Measurements from ENCODE around the gene GANC.

The GANC gene

DNA sequence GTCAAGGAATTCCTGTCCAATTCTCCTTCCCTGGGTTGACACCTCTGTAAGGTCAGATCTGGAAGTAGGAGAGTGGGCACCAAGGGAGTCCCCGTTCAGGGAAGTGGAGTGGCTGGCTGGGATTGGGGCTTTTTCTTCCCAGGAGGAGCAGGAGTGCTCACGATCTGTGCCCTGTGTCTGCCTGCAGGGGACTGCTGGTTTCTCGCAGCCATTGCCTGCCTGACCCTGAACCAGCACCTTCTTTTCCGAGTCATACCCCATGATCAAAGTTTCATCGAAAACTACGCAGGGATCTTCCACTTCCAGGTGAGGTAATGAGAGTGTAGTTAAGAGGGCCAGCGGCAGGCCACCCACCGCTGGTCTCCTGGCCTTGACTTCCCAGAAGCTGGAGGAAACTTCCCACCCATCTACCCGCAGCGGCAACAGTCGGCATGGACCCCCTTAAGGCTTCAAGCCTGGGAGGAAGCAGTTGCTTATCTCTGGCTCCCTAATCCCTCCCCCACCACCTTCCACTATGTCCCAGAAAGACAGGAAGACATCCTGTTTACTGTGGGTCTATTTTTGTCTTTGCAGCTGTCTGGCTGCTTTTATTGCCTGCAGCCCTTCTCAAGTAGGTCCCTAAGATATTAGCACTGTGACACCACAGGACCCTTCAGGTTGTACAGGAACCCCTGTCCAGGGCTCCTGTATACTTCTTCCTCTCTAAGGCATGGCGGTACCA, 113.1 kb downstream of the GANC start:
- DNase-seq = no peak

DNA sequence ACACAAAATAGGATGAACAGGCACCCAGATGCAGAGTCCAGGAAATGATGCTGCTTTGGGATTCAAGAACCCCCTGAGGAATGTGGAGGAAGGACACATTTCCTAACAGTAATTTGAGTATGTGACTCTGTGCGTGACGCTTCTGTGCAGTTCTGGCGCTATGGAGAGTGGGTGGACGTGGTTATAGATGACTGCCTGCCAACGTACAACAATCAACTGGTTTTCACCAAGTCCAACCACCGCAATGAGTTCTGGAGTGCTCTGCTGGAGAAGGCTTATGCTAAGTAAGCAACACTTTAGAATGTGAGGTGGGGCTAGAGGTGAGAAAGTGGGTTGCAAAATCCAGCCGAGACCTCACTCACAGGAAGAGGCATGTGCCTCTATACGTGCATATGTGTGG, 114.6 kb downstream of the GANC start:
- DNase-seq = no peak

DNA sequence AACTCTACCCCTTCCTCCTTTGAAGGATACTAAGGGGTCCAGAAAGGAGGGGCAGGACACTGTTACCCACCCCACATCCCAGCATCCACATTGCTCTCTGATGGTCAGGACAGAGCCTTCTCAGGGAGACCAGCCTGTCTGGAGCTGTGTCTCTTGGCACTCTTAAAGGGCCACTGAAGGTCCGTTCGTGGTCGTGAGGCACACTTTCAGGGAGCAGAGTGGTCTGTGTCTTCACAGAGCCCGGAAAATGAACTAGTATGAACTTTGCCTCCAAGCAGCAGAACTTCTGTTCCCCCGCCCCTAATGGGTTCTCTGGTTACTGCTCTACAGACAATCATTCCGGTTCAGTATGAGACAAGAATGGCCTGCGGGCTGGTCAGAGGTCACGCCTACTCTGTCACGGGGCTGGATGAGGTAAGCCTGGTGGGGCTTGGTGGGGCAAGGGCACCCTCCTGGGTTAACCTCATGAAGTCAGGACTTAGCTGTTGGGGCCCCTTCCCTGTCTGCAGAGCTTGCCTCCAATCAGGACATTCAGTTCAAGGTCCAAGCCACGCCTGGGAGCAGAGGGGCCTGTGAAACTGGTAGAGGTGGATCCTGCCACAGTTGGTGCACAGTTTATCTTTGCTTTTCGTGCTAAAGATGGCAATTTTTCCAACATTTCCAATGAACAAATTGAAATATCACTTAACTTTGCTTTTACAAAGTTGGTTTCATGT, 119.5 kb downstream of the GANC start:
- DNase-seq = no peak

DNA sequence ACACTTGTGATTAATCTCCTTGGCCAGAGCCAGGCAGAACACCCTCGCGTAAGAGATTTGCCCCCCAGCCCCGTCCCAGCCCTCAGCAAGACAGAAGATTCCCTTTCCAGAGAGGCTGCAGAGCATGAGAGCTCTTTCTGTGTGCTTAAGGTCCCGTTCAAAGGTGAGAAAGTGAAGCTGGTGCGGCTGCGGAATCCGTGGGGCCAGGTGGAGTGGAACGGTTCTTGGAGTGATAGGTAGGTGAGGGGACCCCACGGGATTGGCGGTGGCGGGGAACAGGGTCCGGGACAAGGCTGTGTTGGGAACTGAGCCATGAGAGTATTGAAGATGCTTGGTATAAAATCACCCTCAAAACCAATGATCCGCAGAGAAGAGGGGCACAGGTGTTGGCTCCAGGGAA, 121.1 kb downstream of the GANC start:
- no peak for DNase-seq

DNA sequence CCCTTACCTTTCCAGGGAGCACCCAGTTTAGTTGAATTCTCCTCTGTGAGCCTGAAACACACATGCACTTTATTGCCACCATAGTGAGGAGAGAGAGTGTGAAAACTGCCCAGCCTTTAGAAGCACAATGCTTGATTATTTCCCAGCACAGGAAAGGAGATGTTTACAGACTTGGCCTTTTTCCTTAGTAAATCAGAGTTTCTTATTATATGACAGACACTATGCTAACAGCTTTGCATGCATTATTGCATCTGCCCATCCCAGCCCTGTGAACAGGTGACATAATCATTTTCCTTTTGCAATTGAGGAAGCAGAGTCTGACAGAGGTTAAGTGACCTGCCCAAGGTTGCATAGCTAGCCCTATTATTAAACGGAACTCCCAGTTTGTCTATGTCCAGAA, 122.8 kb downstream of the GANC start:
- DNase-seq = no peak

DNA sequence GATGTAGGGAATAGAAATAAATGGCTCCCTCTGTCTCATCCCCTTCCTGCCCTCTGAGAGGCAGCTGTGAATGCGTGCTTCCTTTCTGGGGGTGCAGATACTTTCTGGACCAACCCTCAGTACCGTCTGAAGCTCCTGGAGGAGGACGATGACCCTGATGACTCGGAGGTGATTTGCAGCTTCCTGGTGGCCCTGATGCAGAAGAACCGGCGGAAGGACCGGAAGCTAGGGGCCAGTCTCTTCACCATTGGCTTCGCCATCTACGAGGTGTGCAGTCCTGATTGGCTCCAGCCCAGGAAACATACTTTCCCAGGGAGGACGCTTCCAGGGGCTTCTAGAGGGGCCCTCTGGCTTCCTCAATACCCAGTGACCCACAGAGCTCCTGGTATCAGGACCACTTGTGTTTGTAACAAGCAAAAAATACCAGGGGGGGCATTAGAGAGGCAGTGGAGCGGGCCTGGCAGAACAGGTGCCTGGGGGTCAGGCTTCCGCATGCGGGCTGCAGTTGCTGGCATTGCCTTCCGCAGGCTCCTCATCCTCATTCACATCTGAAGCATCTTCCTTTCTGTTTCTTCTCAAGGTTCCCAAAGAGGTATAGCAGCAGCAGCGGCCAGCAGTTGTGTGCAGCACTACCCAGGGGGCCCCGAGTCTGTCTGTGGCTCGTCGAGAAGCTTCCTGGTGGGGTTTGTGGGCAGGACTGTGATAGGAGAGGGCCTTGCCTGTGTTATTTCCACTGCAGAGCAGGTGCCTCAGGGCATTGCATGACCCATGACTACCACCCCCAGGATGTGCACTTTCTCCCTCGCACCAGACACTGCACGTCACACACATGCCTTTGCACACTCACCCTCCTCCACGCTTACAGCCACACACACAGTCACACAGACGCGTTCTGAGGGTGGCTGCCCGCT, 128.8 kb downstream of the GANC start:
- no peak for DNase-seq

DNA sequence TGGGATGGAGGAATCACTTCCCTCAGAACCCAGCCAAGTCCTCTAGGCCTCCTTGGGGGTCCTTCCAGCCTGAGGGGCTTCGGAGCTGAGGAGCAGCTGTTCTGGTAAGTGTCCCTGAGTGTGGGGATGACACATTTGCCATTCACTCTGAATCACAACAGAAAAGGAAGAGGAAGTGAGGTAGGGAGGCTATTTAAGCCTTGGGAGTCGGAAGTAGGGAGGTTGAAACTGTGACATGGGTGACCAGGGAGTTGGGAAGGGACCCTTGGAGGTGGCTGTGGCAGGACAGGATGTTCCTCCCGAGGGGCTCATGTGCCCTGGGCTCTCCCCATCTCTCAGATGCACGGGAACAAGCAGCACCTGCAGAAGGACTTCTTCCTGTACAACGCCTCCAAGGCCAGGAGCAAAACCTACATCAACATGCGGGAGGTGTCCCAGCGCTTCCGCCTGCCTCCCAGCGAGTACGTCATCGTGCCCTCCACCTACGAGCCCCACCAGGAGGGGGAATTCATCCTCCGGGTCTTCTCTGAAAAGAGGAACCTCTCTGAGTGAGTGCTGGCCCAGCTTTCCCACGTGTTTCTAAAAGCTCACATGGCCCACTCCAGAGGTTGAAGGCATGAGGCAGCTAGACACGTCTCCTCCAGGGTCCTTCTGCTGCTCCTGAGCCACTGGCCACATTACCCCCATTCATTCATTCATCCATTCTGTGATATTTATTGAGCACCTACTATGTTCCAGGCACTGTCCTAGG, 129.6 kb downstream of the GANC start:
- no peak for DNase-seq

DNA sequence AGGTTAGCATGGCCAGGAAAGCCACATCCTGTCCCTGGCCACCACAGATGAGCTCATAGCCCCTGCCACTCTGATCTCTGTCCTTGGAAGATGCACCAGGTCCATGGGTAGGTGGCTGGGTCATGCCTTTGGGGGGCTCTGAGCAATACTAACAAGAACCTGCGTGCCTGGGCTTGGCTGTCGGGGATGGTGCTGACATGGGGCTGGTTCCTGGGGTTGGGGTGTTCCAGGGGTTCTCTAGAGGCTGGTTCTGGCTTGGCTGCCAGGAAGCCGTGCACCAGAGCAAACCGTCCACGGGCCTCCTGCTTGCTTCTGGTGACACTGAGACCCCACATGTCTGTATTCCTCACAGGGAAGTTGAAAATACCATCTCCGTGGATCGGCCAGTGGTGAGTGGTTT, 130.4 kb downstream of the GANC start:
- no peak for DNase-seq

DNA sequence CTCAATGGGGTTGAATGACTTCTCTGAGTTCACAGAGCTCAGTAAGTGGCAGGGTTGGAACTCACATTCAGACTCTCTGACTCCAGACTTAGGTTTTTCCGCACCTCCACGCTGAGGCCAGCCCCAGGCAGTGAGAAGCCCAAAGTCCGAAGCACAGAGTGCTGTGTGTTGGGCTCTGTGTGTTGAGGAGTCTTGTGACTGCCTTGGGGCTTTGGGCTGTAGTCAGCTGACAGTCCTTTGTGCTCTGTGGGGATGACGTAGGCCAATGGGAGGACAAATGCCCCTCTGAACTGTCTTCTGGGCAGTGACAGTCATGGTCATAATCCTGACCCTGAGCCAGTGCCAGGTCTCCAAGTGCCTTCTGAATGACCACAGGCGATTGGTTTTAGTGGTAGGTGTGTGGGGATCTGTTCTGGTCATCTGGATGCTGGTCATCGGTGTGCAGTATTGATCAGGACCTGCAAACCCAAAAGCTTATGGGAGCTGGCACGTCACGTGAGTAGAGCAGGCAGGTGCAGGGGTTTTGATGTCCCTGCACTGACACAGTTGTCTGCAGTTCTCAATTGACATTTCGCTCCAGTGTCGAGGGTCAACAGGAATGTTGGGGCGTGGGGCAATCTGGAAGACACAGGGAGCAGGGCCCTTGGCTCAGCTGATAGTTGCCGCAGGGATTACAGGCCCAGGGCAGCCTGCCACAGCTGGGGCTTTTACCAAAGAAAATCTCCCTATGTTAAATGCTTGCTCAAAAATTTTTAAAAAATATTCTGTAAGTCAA, 131.6 kb downstream of the GANC start:
- no peak for DNase-seq

DNA sequence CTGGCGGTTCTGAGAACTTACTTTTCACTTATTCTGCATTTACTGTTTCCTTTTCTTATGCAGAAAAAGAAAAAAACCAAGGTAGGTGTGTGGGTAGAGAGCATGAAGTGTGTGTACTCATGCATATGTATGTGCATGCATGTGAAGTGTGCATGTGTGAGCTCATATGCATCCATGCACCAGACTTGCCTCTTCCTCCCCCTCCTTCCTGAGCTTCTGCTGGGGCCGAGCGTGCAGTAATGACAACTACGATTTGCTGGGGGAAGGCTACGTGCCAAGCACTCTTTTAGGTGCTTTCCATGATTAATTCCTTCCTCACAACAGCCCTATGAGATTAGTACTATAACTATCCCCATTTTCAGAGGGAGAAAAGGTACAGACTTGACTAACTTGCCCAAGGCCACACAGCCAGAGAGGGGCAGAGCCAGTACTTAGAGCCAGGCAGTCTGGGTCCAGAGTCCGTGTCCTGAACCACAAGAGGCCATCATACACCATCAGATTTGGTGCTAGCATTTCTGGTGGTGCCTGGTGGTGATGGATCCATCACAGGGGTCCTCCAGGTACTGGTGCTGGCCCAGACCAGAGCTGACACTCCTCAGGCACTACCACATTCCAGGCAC, 133.0 kb downstream of the GANC start:
- no peak for DNase-seq
